Raji (cell line): ENCODE measurements around the gene BMPR1B.

ENCODE experiments used
- POLR2A ChIP-seq: IDR thresholded peaks from 2 replicates; pipeline ENCODE4 v1.6.1; 2011; ENCODE audit warnings: low read depth, low read length, control low read depth; ENCODE audit not compliant: insufficient read depth

BMPR1B gene

DNA sequence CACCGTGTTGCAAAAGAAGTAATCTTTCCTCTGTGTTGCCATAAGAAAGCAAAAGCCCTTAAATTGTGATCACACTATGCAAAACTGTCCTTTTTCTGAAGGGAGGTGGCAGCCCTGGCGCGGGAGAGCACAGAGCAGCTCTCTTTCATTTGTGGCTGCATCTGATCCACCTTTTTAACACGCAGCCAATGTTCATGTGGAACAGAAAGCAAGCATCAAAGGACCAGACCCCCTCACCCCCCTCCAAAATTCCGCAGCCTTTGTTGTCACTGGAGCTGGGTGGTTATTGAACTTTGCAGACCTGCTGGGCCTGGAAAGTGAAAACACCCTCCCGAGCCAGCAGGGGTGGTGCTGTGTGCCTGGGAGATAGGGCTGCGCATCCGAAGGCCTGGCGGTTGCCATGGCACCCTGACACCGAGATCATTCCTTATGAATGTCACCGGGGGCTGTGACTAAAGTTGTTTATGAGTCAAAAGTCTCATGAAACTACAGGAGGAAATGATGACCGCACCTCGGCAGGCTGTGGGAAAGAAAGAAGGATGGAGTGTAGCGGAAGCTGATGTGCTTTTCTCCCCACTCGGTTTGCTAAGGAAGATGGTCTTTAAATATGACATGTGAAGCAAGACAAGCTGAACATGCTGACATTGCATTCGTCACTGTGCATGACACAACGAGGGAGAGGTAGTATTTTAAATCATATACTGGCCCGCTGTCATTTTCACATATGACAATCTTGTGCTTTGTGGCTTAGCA lies 423.7 kb downstream of the BMPR1B start:
- no peak for TF ChIP-seq POLR2A

DNA sequence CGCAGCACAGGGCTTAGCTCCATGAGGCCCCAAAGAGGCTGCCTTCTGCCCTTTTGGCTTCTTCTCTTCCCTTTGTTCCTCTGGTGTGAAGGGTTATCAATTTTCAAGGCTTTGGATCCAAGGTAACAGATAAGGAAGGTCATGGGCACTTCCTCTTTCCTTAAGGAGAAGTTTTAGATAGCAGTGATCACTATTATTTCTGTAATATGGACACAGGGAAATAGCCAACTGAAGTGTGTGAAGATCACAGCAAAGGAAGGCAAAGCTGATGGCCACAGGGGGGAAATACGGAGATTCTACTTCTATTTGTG lies 424.2 kb downstream of the BMPR1B start:
- TF ChIP-seq POLR2A: no peak

DNA sequence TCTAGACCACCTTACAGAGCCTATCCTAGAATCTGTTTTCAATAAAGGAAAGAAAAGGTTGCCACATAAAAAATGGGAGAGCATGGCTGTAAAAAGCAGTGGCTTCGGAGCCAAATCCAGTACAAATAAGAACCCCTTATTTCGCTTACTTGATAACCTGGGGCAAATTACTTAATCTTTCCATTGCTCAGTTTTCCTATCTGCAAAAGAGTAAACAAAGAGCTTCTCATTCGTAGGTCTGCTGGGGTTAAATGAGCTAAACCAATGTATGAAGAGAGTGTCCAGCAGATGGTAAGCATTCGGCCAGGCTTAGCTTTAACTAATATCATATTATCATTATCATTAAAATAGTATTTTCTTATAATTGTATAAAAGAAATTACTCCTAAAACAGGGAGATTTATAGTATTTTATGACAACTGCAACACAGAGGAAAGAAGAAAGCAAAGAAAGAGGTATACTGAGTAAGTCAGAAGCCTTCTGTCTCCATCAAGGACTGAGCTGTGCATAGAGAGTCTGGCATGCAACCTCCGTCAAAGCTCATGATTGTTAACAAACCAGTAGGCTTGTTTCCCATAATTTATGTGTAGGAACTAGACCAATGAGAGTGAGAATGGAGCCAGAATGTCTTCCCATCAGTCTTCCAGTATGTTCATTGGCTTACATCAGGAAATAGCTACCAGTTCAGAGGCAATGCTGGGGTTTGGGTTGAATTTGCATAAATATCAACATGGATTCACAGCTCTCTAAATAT lies 426.1 kb downstream of the BMPR1B start:
- no peak for TF ChIP-seq POLR2A

DNA sequence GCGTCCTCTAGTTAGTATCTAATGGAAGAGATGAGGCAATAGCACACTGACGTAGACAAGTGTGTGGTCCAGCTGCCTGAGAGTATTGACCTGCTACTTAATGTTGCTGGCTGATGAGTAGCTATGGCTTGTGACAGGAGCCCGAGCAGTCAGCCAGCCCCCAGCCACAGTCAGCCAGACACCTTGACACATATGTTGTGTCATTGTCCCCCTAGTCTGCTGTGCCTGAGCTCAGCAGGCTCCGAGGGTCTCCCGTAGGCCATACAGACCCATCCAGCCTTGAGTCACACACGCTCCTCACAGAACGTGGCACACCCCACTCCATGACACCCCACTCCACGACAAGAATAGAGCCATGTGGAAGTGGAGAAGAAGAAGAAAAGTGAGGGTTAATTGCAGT lies 428.9 kb downstream of the BMPR1B start:
- TF ChIP-seq POLR2A: no peak

DNA sequence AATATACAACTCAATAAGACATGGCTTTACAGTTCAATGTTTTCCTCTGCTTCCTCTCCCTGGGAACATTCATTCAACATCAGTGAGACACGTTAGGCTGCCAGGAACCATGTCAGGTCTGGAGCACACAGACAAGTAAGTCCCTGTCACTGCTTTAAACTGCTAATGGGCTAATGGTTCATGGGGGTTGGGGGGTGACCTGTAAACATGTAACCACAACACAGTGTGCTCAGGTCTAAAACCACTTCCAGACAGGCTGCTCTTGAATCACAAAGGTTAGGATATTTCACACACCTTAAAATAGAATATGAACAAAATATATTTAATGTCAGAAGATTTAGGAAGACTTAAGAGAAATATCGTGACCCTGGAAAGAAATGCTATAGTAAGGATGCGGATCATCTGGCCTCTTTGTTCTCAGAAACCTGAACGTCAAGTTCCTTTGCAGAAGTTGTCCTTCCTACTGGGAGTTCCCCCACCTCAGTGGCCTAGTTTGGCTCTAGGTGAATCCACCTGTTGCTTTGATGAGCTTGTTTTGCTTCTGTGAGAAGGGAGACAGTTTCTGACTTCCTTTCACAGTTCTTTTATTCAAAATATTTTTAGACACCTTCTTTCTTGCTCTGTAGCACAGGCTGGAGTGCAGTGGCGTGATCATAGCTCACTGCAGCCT lies 431.1 kb downstream of the BMPR1B start:
- peak; percentile 43; the same call in 1 of the 2 replicates for TF ChIP-seq POLR2A

DNA sequence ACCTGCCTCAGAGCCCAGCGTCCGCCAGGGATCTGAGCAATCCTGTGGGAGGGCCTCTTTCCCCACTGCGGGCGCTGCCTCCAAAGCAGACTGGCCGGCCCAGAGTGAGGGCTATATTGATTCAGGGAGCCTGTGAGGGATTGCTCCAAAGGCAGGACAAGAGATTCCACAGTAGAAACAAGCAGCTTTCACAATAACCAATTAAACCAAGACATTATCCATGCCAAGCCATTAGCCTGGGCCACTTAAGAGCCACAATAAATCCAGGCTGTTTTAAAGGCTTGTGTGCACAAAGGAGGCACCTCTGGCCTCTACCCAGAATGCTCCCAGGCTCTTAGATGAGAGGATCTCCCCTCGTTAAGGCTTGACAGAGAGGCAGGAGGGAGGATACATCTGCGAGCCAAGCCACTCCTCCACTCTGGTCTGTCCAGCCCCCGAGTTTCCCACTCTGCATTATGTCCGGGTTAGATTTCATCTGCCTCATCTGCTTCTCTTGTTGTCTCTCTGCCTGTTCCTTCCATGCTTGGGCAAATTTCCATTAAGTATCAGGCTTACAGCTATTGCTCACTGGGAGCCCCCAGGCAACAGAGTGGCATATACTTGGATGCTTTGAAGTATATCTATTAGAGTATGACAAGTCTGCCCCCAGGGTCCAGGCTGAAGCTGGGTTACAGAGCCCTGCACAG lies 433.1 kb downstream of the BMPR1B start:
- 0 out of 2 replicates have a peak, but pooled peaks have one; percentile 21 for TF ChIP-seq POLR2A

DNA sequence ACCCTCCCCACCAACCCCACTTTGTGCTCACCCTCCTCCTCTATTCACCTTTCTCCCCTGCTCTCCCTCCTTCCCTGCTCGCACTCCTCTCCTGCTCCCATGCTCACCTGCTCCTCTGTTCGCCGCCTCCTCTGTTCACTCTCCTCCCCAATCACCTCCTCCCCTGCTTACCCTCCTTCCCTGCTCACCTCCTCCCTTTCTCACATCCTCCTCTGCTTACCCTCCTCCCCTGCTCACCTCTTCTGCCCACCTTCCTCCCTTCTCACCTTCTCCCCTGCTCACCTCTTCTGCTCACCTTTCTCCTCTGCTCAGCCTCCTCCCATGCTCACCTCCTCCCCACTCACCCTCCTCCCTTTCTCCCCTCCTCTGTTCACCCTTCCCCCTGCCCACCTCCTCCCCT lies 433.8 kb downstream of the BMPR1B start:
- no peak for TF ChIP-seq POLR2A

DNA sequence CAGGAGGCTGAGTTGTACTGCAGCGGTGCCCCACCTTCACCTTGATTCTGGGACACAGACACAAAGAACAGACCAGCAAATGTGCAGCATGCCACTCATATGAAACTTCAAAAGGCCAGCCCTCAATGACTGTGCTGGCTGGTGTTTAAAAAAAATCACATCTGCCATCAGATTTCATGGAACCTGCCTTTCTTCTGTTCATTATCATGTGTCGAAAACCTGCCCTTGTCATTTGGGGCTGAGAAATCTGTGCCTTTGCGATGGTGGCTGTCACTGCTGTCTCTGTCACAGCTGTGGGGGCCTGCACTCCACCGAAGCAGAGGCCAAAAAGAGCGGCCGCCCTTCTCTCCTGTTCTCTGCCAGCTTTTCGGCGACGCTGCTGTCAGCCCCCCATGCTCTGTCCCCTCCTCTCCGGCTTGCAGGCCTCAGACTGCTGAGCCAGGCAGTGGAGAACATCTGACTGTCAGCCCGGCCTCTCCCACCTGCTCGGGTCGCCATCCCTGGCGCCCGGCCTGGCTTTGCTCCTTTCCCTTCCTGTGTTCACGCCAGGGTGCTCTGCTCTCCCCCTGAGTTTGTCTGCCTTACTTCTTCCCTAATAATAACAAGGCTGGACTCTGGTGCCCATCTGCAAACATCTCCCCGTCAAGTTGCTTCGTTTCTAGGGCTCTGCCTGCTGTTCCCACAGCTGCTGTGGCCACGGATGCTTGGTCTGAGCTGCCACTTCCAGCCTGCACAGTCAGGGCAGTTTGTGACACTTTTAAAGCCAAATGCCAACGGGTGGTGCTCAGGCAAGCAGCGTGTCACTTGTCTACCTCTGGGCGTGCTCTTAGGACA lies 435.9 kb downstream of the BMPR1B start:
- peak; percentile 30; the same call in 1 of the 2 replicates for TF ChIP-seq POLR2A

DNA sequence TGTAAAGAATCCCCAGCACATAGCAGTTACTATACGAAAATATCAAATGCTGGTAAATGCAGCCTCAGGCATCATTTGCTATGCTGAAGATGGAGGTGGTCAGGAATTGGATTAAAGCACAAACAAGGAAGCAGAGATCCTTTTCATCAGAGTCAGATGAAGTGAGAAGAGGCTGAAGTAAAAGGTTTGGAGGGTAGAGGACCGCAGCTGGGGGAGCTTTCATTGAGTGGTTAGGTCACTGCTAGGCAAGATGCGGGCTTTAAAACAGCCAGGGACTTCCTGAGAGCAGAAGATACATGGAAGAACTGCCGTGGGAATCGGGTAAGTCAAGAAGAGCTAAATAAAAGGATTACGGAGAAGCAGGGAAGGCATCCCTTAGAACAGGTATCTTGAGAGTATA lies 439.6 kb downstream of the BMPR1B start:
- TF ChIP-seq POLR2A: no peak

DNA sequence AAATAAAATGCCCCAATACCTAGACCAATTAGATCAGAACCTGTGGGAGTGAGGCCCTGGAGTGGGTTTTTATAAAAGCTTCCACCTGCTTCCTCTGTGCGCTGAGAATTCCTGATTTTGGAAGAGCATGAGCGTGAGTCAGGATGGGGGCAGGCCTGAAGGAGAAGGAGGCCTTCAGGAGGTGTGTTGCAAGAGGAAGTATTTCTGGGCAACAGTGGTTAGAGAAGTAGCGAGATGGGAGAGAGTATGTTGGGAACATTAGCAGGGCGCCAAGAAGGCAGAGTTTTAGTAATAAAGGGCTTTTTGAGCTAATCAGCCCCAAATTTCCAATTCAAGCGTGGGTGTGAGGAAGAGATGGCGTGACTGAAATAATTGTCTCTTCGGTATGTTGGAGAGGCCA lies 441.2 kb downstream of the BMPR1B start:
- TF ChIP-seq POLR2A: no peak

DNA sequence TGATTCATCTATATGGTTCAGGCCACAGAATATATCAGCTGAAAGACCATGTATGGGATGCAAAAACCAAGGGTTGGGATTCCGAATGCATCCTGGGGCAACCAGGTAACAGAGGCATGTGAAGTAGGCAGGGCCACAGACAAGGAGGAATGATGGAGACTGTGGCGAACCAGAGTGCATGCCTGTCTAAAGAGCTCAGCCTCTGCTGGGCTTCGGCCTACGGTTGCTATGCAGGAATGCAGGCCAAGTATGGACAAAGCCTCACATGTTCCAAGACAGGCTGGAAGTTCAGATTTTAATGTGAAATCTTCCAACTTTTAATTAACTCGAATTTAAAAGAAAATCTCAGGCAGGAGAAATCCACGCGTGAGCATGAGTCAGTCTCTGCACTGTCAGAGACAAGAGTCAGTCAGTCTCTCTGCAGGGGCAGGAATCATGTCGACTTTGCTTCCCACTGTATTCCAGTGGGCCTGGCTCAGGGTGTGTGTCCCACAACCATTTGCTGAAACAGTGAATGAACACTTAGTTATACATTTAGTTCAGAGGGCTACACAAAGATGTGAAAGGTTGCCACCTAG lies 446.6 kb downstream of the BMPR1B start:
- TF ChIP-seq POLR2A: no peak

DNA sequence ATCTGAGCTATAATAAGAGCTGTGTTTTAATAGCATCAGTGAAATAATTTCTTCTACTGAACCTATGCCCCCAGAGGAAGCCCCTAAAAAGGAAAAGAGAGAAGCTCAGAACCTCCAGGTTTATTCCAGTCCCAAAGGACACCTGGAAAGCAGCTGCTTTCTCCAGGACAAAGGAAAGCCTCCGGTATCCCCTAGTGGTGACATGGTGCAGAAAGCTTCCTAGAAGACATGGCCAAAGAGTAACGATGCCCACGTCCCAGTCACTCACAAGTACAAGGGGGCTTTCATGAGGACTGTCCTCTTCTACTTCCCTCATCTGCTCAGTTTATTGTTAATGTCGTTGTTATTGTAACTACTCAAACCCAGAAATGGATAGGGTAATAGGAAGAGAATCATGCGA lies 447.1 kb downstream of the BMPR1B start:
- TF ChIP-seq POLR2A: no peak
